CD4-positive, alpha-beta T cell treated with Interleukin-17A for 1 hour (primary cell): Measurements from ENCODE around the gene ZNF778.

ENCODE experiments used
- DNase-seq: peaks from one replicate; pipeline ENCODE4 v3.0.0-alpha.2; 2020

ZNF778 gene

GRCh38 chr16:89217388-89218191 lies at the start of gene ZNF778:
Gene ZNF778, plus strand, starts transcription at chr16:89217703. Its CDS starts 3,425 bp downstream, at chr16:89221128.
- peak; percentile 85 for DNase-seq

GRCh38 chr16:89168381-89169189 lies 48.9 kb upstream of the ZNF778 start:
- no peak for DNase-seq

- DNase-seq = no peak
Observed at GRCh38 chr16:89169778-89170177, 47.7 kb upstream of the ZNF778 start.

- peak; percentile 16 for DNase-seq
Observed at GRCh38 chr16:89170346-89171215, 46.9 kb upstream of the ZNF778 start.

GRCh38 chr16:89171216-89172170 lies 46.0 kb upstream of the ZNF778 start, which contains the start of gene CDH15:
Gene CDH15, plus strand, starts transcription at chr16:89171748. Its CDS starts 84 bp downstream, at chr16:89171832.
- peak; percentile 97 for DNase-seq

GRCh38 chr16:89172171-89172527 lies 45.4 kb upstream of the ZNF778 start:
- DNase-seq = no peak

- DNase-seq = no peak
Observed at GRCh38 chr16:89172528-89173173, 44.9 kb upstream of the ZNF778 start.

- DNase-seq = no peak
Observed at GRCh38 chr16:89173174-89173921, 44.2 kb upstream of the ZNF778 start.

GRCh38 chr16:89174055-89174827 lies 43.3 kb upstream of the ZNF778 start:
- no peak for DNase-seq

- DNase-seq = no peak
Observed at GRCh38 chr16:89174877-89175276, 42.6 kb upstream of the ZNF778 start.

- DNase-seq = no peak
Observed at GRCh38 chr16:89175280-89176146, 42.0 kb upstream of the ZNF778 start.

GRCh38 chr16:89176147-89176690 lies 41.3 kb upstream of the ZNF778 start:
- DNase-seq = no peak

GRCh38 chr16:89176717-89177116 lies 40.8 kb upstream of the ZNF778 start:
- no peak for DNase-seq

GRCh38 chr16:89177501-89177900 lies 40.0 kb upstream of the ZNF778 start:
- DNase-seq = no peak

- no peak for DNase-seq
Observed at GRCh38 chr16:89178453-89179147, 38.9 kb upstream of the ZNF778 start.

- DNase-seq = no peak
Observed at GRCh38 chr16:89179148-89179484, 38.4 kb upstream of the ZNF778 start.

GRCh38 chr16:89179656-89180315 lies 37.7 kb upstream of the ZNF778 start:
- no peak for DNase-seq
